H1 (cell line): ENCODE results near the gene GALNTL6.

ENCODE experiments used
- CBX5 ChIP-seq: fragments of 300-800, 300-1000 bp; sonication (generic); IDR thresholded peaks from 2 replicates; pipeline ENCODE4 v1.7.1; 2016; ENCODE audit warnings: antibody characterized with exemption, low read length, low read depth
- CTCF ChIP-seq, 3 experiments: IDR thresholded peaks; 1 replicate in 2 of 3; 2 replicates in 1 of 3; pipeline versions ENCODE4 v1.5.1 to v1.6.1; 2011; ENCODE audit warnings: low read length in 3 of 3, mild to moderate bottlenecking in 3 of 3, inconsistent platforms in 2 of 3, low read depth in 1 of 3, moderate library complexity in 1 of 3; ENCODE audit not compliant: insufficient read depth in 1 of 3; ENCODE audit errors: control extremely low read depth in 1 of 3
- KDM1A ChIP-seq: fragments of 200-600, 300-600 bp; sonication (generic); IDR thresholded peaks from 2 replicates; pipeline ENCODE4 v1.7.1; 2016; ENCODE audit warnings: mild to moderate bottlenecking, low read length, borderline replicate concordance
- POLR2AphosphoS5 ChIP-seq: IDR thresholded peaks from 2 replicates; pipeline ENCODE4 v1.6.1; 2011; ENCODE audit warnings: low read depth, low read length

GRCh38 chr4:172177382-172177781 is 364.2 kb downstream of the GALNTL6 start:
- no peak for TF ChIP-seq CTCF (IDR thresholded peaks at IDR 0.05; ENCODE audit: control extremely low read depth in 1 of 3, insufficient read depth in 1 of 3, low read depth in 1 of 3, low read length in 3 of 3)
- TF ChIP-seq POLR2AphosphoS5 = no peak
- no peak for TF ChIP-seq KDM1A
- no peak for TF ChIP-seq CBX5
